Ectodermal cell (in vitro differentiated cells): Measurements from ENCODE around the gene UGT2A3. TPM values are rescaled to one million over a fixed set of nuclear protein-coding genes. Genes with fewer than 3 reads are reported as not detected.
"Not testable (repeated sequence)": the region's sequence is repeated elsewhere in the genome, so short reads cannot be mapped to it uniquely, and the experiment has no call there.

Source experiments
- H3K27ac ChIP-seq: 2 replicates; pipeline ENCODE4 v1.7.0; 2013; ENCODE audit warnings: mild to moderate bottlenecking, low read depth, low read length; ENCODE audit not compliant: insufficient read depth, poor library complexity, severe bottlenecking
- H3K27me3 ChIP-seq: 2 replicates; pipeline ENCODE4 v1.7.0; 2013; ENCODE audit warnings: mild to moderate bottlenecking, low read length; ENCODE audit not compliant: insufficient read depth, control insufficient read depth, poor library complexity, severe bottlenecking
- H3K36me3 ChIP-seq: one replicate; pipeline ENCODE4 v1.7.0; 2013; ENCODE audit warnings: low read length; ENCODE audit not compliant: control insufficient read depth, insufficient read depth
- H3K4me1 ChIP-seq: one replicate; pipeline ENCODE4 v1.7.0; 2013; ENCODE audit warnings: low read length; ENCODE audit not compliant: control insufficient read depth, insufficient read depth
- H3K4me3 ChIP-seq: 2 replicates; pipeline ENCODE4 v1.7.0; 2013; ENCODE audit warnings: low read depth, low read length, control low read depth; ENCODE audit not compliant: insufficient read depth
- H3K9me3 ChIP-seq: 2 replicates; pipeline ENCODE4 v1.7.0; 2013; ENCODE audit warnings: mild to moderate bottlenecking, low read length, moderate library complexity; ENCODE audit not compliant: control insufficient read depth
- WGBS, 2 experiments: methylation state at CpG; one replicate each; pipeline ENCODE4 v1.1.7; 2013; ENCODE audit warnings: missing lambda C conversion rate in 2 of 2; 5-methylcytosine and 5-hydroxymethylcytosine counted together
- polyA plus RNA-seq, 4 experiments: library from polyadenylated mRNA; stranded (reverse); fragments of 50-300 nt; gene quantifications; one replicate each; pipeline ENCODE4 v1.2.3, GENCODE V29; 2013

The UGT2A3 gene
- not detected for polyA plus RNA-seq (2013, experiment 1 of 4)
- polyA plus RNA-seq (2013, experiment 2 of 4) = not detected
- polyA plus RNA-seq (2013, experiment 3 of 4) = not detected
- not detected for polyA plus RNA-seq (2013, experiment 4 of 4)

GRCh38 chr4:68951078-68951805 is at the start of gene UGT2A3:
UGT2A3 (minus strand) TSS chr4:68951804; CDS start chr4:68951760, 44 bp downstream.
- 70 to 74% methylated on average over 5 of the region's 5 CpGs for WGBS, 2 experiments

GRCh38 chr4:68997040-68997439 is 45.4 kb upstream of the UGT2A3 start:
- 92 to 96% methylated on average over 3 of the region's 3 CpGs for WGBS, 2 experiments
- Histone ChIP-seq H3K4me1 (no peaks in the 10 kb centered on the region), H3K27me3 (no peaks in the 10 kb centered on the region), H3K9me3 (no peaks in the 10 kb centered on the region), H3K4me3 (no peak overlapping the region), H3K36me3 (no peaks in the 10 kb centered on the region), H3K27ac (no peak overlapping the region)

More at GRCh38 chr4:68951078-68951805, at the start of gene UGT2A3:
- H3K27ac ChIP-seq = no peak within 1 kb of the TSS
- H3K4me1 ChIP-seq = no peaks in the 10 kb centered on the region
- no peaks in the 10 kb centered on the region for H3K27me3 ChIP-seq
- H3K9me3 ChIP-seq = no peaks in the 10 kb centered on the region
- H3K4me3 ChIP-seq = no peak within 1 kb of the TSS
- no peaks in the 10 kb centered on the region for H3K36me3 ChIP-seq

GRCh38 chr4:68995292-68995691 is 43.7 kb upstream of the UGT2A3 start:
- no CpG with 5 or more reads among the region's 2 CpGs for WGBS, 2 experiments
- Histone ChIP-seq H3K36me3 (no peaks in the 10 kb centered on the region), H3K27ac (no peak overlapping the region), H3K4me3 (no peak overlapping the region), H3K9me3 (no peaks in the 10 kb centered on the region), H3K27me3 (no peaks in the 10 kb centered on the region), H3K4me1 (no peaks in the 10 kb centered on the region)

- Histone ChIP-seq H3K9me3 (no peaks in the 10 kb centered on the region), H3K27me3 (no peaks in the 10 kb centered on the region), H3K4me3 (no peak overlapping the region), H3K36me3 (no peaks in the 10 kb centered on the region), H3K4me1 (no peaks in the 10 kb centered on the region), H3K27ac (no peak overlapping the region)
- 90 to 98% methylated on average over 2 of the region's 2 CpGs for WGBS, 2 experiments
Measured at GRCh38 chr4:68987007-68987406, 35.4 kb upstream of the UGT2A3 start.

- no peaks in the 10 kb centered on the region for H3K27me3 ChIP-seq
- no peaks in the 10 kb centered on the region for H3K36me3 ChIP-seq
- no peaks in the 10 kb centered on the region for H3K4me1 ChIP-seq
- no peak overlapping the region for H3K27ac ChIP-seq
- 93 to 95% methylated on average over 1 of the region's 1 CpG for WGBS, 2 experiments
- H3K9me3 ChIP-seq = no peaks in the 10 kb centered on the region
- H3K4me3 ChIP-seq = no peak overlapping the region
Measured at GRCh38 chr4:68985442-68985841, 33.8 kb upstream of the UGT2A3 start.

- Histone ChIP-seq H3K9me3 (no peaks in the 10 kb centered on the region), H3K36me3 (no peaks in the 10 kb centered on the region), H3K4me3 (no peak overlapping the region), H3K27ac (no peak overlapping the region), H3K27me3 (no peaks in the 10 kb centered on the region), H3K4me1 (no peaks in the 10 kb centered on the region)
- 83 to 100% methylated on average over 1 of the region's 2 CpGs for WGBS, 2 experiments
Measured at GRCh38 chr4:68984947-68985346, 33.3 kb upstream of the UGT2A3 start.

- Histone ChIP-seq H3K27me3 (no peaks in the 10 kb centered on the region), H3K9me3 (no peaks in the 10 kb centered on the region), H3K36me3 (no peaks in the 10 kb centered on the region), H3K4me1 (no peaks in the 10 kb centered on the region), H3K4me3 (no peak overlapping the region), H3K27ac (peak overlapping the region; percentile 44)
- WGBS, 2 experiments = 63 to 70% methylated on average over 2 of the region's 2 CpGs
Measured at GRCh38 chr4:68963374-68963773, 11.8 kb upstream of the UGT2A3 start.

GRCh38 chr4:68962868-68963267 is 11.3 kb upstream of the UGT2A3 start:
- Histone ChIP-seq H3K27me3 (no peaks in the 10 kb centered on the region), H3K9me3 (no peaks in the 10 kb centered on the region), H3K36me3 (no peaks in the 10 kb centered on the region), H3K4me1 (no peaks in the 10 kb centered on the region), H3K4me3 (no peak overlapping the region), H3K27ac (peak overlapping the region; percentile 44)
- WGBS, 2 experiments = 100% methylated on average over 1 of the region's 1 CpG; no CpG with 5 or more reads in 1 of the 2 experiments

GRCh38 chr4:68960294-68961163 is 8.9 kb upstream of the UGT2A3 start:
- WGBS, 2 experiments = 92 to 100% methylated on average over 1 of the region's 2 CpGs
- Histone ChIP-seq H3K27ac (no peak overlapping the region), H3K4me1 (no peaks in the 10 kb centered on the region), H3K36me3 (no peaks in the 10 kb centered on the region), H3K9me3 (no peaks in the 10 kb centered on the region), H3K27me3 (no peaks in the 10 kb centered on the region), H3K4me3 (no peak overlapping the region)

GRCh38 chr4:68959085-68959484 is 7.5 kb upstream of the UGT2A3 start:
- WGBS, 2 experiments = 93 to 98% methylated on average over 2 of the region's 2 CpGs
- not testable (repeated sequence) for H3K9me3 ChIP-seq, H3K36me3 ChIP-seq, H3K4me1 ChIP-seq, H3K4me3 ChIP-seq, H3K27ac ChIP-seq, H3K27me3 ChIP-seq
